Thymus (tissue), 11 donors: ENCODE results near the gene PML. TPM values are rescaled to one million over a fixed set of nuclear protein-coding genes. Genes with fewer than 3 reads are reported as not detected.

Source experiments
- DNase-seq, 9 donors: peaks; one replicate each; pipeline ENCODE4 v3.0.0-alpha.2; 2013; ENCODE audit warnings: low spot score in 9 of 9, low read depth in 6 of 9, missing footprints in 1 of 9
- H3K27ac ChIP-seq, 2 donors: one replicate each; pipeline ENCODE4 v1.5.1; 2013; ENCODE audit warnings: control low read depth in 1 of 2, low read depth in 1 of 2, low read length in 1 of 2, mild to moderate bottlenecking in 1 of 2, moderate library complexity in 1 of 2
- H3K27me3 ChIP-seq, 2 donors: one replicate each; pipeline ENCODE4 v1.5.1; 2013; ENCODE audit warnings: low read length in 1 of 2; ENCODE audit not compliant: control insufficient read depth in 2 of 2, insufficient read depth in 1 of 2
- H3K36me3 ChIP-seq, 2 donors: one replicate each; pipeline ENCODE4 v1.5.1; 2013; ENCODE audit warnings: low read length in 1 of 2, mild to moderate bottlenecking in 1 of 2, moderate library complexity in 1 of 2; ENCODE audit not compliant: control insufficient read depth in 2 of 2, insufficient read depth in 2 of 2
- H3K4me1 ChIP-seq, 2 donors: one replicate each; pipeline ENCODE4 v1.5.1; 2013; ENCODE audit warnings: low read length in 2 of 2; ENCODE audit not compliant: control insufficient read depth in 2 of 2, insufficient read depth in 2 of 2
- H3K4me3 ChIP-seq, 2 donors: one replicate each; pipeline ENCODE4 v1.5.1; 2013; ENCODE audit warnings: low read length in 2 of 2, control low read depth in 1 of 2, mild to moderate bottlenecking in 1 of 2
- H3K9me3 ChIP-seq, 2 donors: one replicate each; pipeline ENCODE4 v1.5.1; 2013; ENCODE audit warnings: low read length in 1 of 2, mild to moderate bottlenecking in 1 of 2; ENCODE audit not compliant: control insufficient read depth in 2 of 2, insufficient read depth in 1 of 2
- WGBS: extraction: QIAGEN DNeasy Blood & Tissue Kit; methylation state at CpG from one replicate; pipeline ENCODE4 v1.1.7; 2013; 5-methylcytosine and 5-hydroxymethylcytosine counted together
- polyA plus RNA-seq: library from polyadenylated mRNA; stranded (reverse); fragments of 200-250 nt; gene quantifications from one replicate; pipeline ENCODE4 v1.2.3, GENCODE V29; 2013
- total RNA-seq: library from RNA; stranded (reverse); fragments of 120-200 nt; gene quantifications from one replicate; pipeline ENCODE4 v1.2.4, GENCODE V29; 2013
- donor health status: healthy.

Gene PML
- total and polyA plus RNA-seq, 2 donors = 13.0 to 35.7 TPM

DNA sequence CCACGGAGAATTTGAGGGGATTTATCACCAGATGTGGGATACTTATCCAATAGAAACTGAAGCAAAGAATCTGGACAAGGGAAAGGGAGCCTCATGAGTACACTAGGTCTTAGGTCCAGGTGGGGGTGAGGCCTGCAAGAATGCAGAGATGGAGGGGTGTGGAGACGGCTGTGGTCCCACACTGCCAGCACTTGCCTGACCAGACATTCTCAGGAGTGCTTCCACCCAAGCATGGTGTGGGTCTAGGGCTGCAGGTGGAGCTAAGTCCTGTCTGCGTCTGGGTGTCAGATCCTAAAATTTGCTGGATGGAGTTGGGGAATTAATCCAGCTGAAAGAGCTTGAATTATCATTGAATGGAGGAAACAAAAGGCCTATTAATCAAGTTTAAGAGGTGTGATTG lies 14.4 kb downstream of the PML start:
- Histone ChIP-seq H3K36me3 (peaks cover 35 to 50% of the 10 kb centered on the region in 2 donors), H3K27ac (peak overlapping the region in 1 of 2 donors; percentile 13), H3K27me3 (no peaks in the 10 kb centered on the region), H3K9me3 (peaks cover 0 to 3% of the 10 kb centered on the region in 2 donors), H3K4me3 (no peak overlapping the region), H3K4me1 (peaks cover 16 to 21% of the 10 kb centered on the region in 2 donors)
- no peak for DNase-seq
- 93% methylated on average over 3 of the region's 3 CpGs for WGBS

DNA sequence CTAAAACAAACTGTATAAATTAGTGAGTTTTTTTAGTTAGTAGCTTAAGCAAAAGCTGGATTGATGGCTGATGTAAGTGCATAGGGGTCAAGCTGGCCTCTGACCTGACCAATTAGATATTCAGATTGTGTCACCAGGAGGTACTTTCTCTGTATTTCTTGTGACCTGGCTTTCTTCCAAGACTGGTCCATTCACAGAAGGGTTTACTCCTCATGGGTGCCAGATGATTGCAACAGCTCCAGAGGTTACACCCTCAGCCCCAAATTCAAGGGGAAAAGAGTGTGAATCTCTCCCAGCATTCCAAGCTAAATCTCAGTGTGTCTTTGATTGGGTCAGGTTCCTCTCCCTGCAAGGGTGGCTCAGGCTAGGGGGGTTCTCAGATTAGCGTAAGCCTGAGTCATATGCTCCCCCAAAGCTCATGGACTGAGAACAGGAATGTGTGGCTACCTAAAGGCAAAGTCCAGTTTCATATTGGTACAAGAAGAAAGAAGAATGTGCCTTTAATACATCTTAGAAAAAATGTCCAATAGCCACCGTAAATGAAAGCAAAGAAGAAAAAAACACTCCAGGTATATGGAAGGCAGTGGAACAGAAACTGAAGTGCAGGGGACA lies 16.5 kb downstream of the PML start:
- Histone ChIP-seq H3K27ac (no peak overlapping the region), H3K4me1 (peaks cover 16 to 21% of the 10 kb centered on the region in 2 donors), H3K4me3 (no peak overlapping the region), H3K9me3 (peaks cover 0 to 3% of the 10 kb centered on the region in 2 donors), H3K27me3 (no peaks in the 10 kb centered on the region), H3K36me3 (peaks cover 31 to 34% of the 10 kb centered on the region in 2 donors)
- no peak for DNase-seq
- WGBS = 89% methylated on average over 2 of the region's 2 CpGs

- Histone ChIP-seq H3K27ac (no peak overlapping the region), H3K36me3 (peaks cover 28 to 29% of the 10 kb centered on the region in 2 donors), H3K4me1 (peaks cover 14 to 20% of the 10 kb centered on the region in 2 donors), H3K4me3 (no peak overlapping the region), H3K9me3 (peaks cover 0 to 3% of the 10 kb centered on the region in 2 donors), H3K27me3 (no peaks in the 10 kb centered on the region)
- WGBS = 47% methylated on average over 2 of the region's 2 CpGs
- DNase-seq = no peak
Measured at GRCh38 chr15:74011610-74012009, 17.1 kb downstream of the PML start.

DNA sequence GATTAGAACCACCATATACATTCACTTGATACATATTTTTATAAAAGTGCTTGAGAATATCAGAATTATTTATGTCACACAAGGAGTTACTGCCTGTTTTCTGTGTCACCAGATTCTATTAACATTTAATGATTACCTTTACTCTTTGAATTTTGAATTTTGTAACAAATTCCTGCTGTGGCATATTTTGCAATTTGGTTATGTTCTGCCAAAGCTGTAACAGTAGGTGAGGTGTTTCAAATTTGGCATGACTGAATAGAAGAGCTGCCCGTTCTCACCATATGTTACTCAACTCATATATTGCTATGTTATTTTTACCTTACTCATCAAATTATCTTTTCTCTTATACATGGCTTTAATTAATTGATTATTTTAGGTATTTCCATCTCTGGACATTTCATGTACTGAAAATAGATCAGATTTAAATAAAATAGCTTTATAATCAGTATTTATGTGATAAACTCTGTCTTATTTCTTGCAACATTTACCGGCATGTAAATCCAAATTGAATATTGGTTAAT lies 18.9 kb downstream of the PML start:
- Histone ChIP-seq H3K9me3 (peaks cover 0 to 3% of the 10 kb centered on the region in 2 donors), H3K36me3 (peaks cover 13 to 18% of the 10 kb centered on the region in 2 donors), H3K4me3 (no peak overlapping the region), H3K27me3 (no peaks in the 10 kb centered on the region), H3K27ac (no peak overlapping the region), H3K4me1 (peaks cover 0 to 5% of the 10 kb centered on the region in 2 donors)
- 96% methylated on average over 2 of the region's 2 CpGs for WGBS
- DNase-seq = no peak

- Histone ChIP-seq H3K36me3 (peaks cover 30 to 33% of the 10 kb centered on the region in 2 donors), H3K27me3 (no peaks in the 10 kb centered on the region), H3K4me1 (no peaks in the 10 kb centered on the region), H3K4me3 (no peak overlapping the region), H3K9me3 (no peaks in the 10 kb centered on the region), H3K27ac (no peak overlapping the region)
- no peak for DNase-seq
- 86% methylated on average over 2 of the region's 2 CpGs for WGBS
Measured at GRCh38 chr15:74019734-74020133, 25.2 kb downstream of the PML start.

DNA sequence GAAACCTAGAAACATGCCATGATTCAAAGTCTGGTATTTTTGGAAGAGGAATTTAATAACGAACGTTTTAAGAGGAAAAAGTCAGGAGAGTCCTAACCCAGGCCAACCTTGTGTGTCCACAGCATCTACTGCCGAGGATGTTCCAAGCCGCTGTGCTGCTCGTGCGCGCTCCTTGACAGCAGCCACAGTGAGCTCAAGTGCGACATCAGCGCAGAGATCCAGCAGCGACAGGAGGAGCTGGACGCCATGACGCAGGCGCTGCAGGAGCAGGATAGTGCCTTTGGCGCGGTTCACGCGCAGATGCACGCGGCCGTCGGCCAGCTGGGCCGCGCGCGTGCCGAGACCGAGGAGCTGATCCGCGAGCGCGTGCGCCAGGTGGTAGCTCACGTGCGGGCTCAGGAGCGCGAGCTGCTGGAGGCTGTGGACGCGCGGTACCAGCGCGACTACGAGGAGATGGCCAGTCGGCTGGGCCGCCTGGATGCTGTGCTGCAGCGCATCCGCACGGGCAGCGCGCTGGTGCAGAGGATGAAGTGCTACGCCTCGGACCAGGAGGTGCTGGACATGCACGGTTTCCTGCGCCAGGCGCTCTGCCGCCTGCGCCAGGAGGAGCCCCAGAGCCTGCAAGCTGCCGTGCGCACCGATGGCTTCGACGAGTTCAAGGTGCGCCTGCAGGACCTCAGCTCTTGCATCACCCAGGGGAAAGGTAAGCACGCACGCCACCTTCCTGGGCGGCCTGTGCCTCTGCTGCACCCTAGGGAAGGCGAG lies 28.4 kb downstream of the PML start:
- no peaks in the 10 kb centered on the region for H3K4me1 ChIP-seq
- WGBS = 98% methylated on average over 66 of the region's 66 CpGs
- H3K4me3 ChIP-seq = no peak overlapping the region
- no peaks in the 10 kb centered on the region for H3K9me3 ChIP-seq
- H3K27ac ChIP-seq = no peak overlapping the region
- no peaks in the 10 kb centered on the region for H3K27me3 ChIP-seq
- H3K36me3 ChIP-seq = peaks cover 53 to 57% of the 10 kb centered on the region in 2 donors
- DNase-seq = no peak

DNA sequence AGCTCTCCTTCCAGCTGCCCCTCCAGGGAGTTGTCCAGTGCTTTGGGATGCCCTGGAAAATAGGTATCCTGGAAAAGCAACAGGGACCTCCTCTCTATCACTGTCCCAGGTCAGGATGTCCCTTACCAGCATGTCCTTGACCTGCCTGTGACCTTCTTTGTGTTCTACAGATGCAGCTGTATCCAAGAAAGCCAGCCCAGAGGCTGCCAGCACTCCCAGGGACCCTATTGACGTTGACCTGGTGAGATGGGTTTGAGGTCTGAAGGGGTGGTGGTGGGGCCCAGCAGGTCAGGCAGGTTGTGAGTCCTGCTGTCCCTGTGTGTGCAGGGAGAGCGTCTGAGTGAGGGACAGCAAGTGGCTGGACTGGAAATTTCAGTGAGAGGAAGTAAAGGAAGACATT lies 30.2 kb downstream of the PML start:
- H3K36me3 ChIP-seq = peaks cover 57 to 58% of the 10 kb centered on the region in 2 donors
- H3K27ac ChIP-seq = no peak overlapping the region
- H3K27me3 ChIP-seq = no peaks in the 10 kb centered on the region
- 98% methylated on average over 2 of the region's 2 CpGs for WGBS
- H3K9me3 ChIP-seq = no peaks in the 10 kb centered on the region
- H3K4me1 ChIP-seq = no peaks in the 10 kb centered on the region
- no peak for DNase-seq
- H3K4me3 ChIP-seq = no peak overlapping the region

GRCh38 chr15:74025436-74025835 lies 30.9 kb downstream of the PML start:
- Histone ChIP-seq H3K27me3 (no peaks in the 10 kb centered on the region), H3K36me3 (peaks cover 57 to 63% of the 10 kb centered on the region in 2 donors), H3K4me1 (no peaks in the 10 kb centered on the region), H3K27ac (no peak overlapping the region), H3K4me3 (no peak overlapping the region), H3K9me3 (no peaks in the 10 kb centered on the region)
- DNase-seq = no peak
- 95% methylated on average over 5 of the region's 5 CpGs for WGBS

DNA sequence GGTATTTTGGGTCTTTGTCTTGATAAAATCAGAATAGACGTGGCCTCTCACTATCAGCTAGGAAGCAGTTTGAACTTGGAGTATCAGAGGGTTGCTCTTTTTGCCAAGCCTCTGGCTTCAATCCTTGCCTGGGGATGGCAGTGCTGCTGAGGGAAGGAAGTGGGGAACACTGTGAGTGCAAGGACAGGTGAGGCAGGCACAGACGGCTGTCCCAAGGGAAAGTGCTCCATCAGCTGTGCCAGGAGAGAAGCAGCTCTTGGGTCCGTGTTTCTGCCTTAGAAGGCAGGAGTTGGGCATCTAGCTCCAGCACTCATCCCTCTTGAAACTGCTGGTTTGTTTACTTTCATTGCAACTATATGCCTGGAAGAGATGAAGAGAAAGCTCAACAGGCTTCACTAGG lies 33.2 kb downstream of the PML start:
- 94% methylated on average over 3 of the region's 3 CpGs for WGBS
- no peaks in the 10 kb centered on the region for H3K9me3 ChIP-seq
- peaks cover 58 to 64% of the 10 kb centered on the region in 2 donors for H3K36me3 ChIP-seq
- no peak overlapping the region for H3K4me3 ChIP-seq
- no peaks in the 10 kb centered on the region for H3K27me3 ChIP-seq
- no peaks in the 10 kb centered on the region for H3K4me1 ChIP-seq
- no peak overlapping the region for H3K27ac ChIP-seq
- no peak for DNase-seq
